PC-3 (cell line): ENCODE data around the gene RNF144B.

Experiments used
- CTCF ChIP-seq: fragments of 300-600 bp; sonication (generic); conservative IDR thresholded peaks from 2 replicates; pipeline ENCODE4 v1.5.1; 2017; ENCODE audit warnings: antibody characterized with exemption, low read depth, mild to moderate bottlenecking, low read length
- EZH2 ChIP-seq: fragments of 300-600 bp; sonication (generic); IDR thresholded peaks from one replicate; pipeline ENCODE4 v1.6.1; 2017; ENCODE audit warnings: antibody characterized with exemption, mild to moderate bottlenecking, low read length; ENCODE audit not compliant: unreplicated experiment

DNA sequence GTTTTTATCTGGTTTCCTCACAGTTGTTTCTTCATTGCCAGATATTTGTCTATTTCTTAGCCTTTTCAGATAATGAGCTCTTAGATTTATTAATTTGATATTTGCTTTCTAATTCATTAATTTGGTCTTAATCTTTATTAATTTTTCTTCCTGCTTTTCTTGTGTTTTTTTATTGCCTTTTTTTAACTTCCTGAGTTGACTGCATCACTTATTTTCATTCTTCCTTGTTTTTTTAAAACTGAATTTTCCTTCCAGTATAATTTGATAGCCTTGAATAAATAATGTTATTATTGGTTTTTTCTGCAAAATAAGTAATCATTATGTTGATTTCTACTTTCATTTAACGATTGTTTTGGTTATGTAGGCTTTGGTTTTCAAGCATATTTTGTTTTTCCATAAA is 91.5 kb downstream of the RNF144B start:
- TF ChIP-seq CTCF (no peak), EZH2 (no peak)
